Globus pallidus (tissue), 1 donor: ENCODE measurements around the gene NLRC5.
A peak's percentile ranks its signal among the peaks of the same experiment; 100 is the strongest.

ENCODE experiments used
- DNase-seq: peaks from one replicate; pipeline ENCODE4 v3.0.0-alpha.2; 2015; ENCODE audit warnings: low spot score

The NLRC5 gene, protein sequence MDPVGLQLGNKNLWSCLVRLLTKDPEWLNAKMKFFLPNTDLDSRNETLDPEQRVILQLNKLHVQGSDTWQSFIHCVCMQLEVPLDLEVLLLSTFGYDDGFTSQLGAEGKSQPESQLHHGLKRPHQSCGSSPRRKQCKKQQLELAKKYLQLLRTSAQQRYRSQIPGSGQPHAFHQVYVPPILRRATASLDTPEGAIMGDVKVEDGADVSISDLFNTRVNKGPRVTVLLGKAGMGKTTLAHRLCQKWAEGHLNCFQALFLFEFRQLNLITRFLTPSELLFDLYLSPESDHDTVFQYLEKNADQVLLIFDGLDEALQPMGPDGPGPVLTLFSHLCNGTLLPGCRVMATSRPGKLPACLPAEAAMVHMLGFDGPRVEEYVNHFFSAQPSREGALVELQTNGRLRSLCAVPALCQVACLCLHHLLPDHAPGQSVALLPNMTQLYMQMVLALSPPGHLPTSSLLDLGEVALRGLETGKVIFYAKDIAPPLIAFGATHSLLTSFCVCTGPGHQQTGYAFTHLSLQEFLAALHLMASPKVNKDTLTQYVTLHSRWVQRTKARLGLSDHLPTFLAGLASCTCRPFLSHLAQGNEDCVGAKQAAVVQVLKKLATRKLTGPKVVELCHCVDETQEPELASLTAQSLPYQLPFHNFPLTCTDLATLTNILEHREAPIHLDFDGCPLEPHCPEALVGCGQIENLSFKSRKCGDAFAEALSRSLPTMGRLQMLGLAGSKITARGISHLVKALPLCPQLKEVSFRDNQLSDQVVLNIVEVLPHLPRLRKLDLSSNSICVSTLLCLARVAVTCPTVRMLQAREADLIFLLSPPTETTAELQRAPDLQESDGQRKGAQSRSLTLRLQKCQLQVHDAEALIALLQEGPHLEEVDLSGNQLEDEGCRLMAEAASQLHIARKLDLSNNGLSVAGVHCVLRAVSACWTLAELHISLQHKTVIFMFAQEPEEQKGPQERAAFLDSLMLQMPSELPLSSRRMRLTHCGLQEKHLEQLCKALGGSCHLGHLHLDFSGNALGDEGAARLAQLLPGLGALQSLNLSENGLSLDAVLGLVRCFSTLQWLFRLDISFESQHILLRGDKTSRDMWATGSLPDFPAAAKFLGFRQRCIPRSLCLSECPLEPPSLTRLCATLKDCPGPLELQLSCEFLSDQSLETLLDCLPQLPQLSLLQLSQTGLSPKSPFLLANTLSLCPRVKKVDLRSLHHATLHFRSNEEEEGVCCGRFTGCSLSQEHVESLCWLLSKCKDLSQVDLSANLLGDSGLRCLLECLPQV (N-terminal part only)

DNA sequence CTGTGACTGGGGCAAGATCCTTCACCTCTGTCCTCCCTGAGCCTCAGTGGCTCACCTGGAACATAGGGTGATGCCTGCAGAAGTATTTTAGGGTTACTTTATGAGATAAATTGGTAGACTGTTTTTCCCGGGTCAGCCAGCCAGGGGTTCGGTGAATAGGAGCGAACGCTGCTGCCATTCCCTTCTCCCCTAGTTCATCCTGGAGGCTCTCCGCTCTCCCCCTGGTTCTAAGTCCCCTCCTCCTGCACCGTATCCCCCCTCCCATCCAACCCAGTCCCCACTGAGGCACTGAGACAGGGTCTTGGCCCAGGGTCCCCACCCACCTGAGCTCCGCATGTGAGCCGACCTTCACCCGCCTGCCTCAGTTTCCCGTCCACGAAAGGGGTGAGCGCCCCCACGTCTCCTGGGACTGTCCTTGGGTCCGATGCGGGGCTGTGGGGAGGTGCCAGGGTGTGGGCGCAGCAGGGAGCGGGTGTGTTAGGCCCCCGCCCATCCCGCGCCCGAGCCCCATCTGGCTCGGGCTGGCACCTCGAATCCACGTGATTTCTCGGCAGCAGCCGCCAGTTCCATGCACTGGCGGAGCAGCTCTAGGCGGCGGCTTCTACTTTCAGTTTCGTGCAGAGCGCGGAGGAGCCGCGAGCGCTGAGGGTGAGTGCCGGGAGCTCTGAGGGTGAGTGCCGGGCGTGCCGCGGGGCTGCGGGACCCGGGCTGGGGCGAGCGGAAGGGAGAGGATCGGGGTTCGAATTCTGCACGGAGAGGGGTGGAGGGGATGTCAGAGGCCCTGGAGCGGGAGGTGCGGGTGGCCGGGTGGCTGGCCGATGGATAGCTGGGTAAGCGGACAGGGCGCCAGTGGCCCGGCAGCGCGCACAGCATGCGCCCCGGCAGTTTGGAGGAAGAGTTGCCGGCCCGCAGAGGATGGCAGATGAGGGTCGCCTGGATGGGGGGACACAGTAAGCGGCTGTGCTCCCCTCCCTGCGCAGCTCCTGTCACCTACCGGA is at the start of gene NLRC5:
Gene NLRC5 (plus strand): TSS at position 610 of the 998 bp plus-strand sequence. CDS start 31,156 bp downstream, outside the sequence.
- DNase-seq: peak; percentile 73

DNA sequence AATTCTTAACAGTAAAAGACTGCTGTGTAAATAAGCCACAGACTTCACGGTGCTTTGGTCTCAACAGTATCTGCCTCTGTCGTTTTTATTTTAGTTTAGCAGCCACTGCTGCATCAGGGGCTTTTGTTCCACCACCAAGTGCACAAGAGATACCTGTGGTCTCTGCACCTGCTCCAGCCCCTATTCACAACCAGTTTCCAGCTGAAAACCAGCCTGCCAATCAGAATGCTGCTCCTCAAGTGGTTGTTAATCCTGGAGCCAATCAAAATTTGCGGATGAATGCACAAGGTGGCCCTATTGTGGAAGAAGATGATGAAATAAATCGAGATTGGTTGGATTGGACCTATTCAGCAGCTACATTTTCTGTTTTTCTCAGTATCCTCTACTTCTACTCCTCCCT is 49.6 kb upstream of the NLRC5 start:
- no peak for DNase-seq

DNA sequence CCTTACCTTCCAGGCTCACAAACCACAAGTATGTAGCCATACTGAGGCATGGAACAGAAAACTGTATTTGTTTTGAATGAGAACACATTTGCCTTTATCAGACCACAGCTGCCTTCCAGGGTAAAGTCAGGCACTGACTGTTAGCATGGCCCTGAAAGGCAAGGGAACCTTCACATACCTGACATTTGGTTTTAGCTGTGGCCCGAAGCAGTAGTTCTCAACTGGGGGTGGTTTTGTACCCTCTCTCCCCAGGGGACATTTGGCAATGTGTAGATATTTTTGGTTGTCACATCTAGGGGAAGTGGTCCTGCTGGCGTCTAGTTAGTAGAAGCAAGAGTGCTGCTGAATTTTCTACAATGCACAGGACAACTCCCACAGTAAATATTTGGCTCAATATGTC is 48.3 kb upstream of the NLRC5 start:
- no peak for DNase-seq

DNA sequence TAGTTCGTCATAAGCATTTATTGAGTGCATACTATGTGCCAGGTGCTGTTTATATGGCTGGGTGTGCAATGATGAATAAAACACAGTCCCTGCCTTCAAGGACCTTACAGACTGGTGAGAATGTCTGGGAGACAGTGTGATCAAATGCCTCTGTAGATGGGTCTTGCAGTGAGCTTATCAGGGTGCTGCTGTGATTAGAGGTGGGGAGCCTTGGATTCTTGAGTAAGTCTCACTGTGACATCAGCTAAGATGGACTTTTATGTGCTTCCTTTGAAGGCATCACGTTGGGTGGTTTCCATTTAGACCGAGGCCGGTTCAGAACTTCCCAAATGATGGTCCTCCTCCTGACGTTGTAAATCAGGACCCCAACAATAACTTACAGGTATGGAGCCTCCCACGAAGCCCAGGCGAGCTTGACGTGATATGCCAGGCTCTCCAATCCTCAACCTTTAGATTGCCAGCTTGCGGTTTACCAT is 47.5 kb upstream of the NLRC5 start:
- no peak for DNase-seq

DNA sequence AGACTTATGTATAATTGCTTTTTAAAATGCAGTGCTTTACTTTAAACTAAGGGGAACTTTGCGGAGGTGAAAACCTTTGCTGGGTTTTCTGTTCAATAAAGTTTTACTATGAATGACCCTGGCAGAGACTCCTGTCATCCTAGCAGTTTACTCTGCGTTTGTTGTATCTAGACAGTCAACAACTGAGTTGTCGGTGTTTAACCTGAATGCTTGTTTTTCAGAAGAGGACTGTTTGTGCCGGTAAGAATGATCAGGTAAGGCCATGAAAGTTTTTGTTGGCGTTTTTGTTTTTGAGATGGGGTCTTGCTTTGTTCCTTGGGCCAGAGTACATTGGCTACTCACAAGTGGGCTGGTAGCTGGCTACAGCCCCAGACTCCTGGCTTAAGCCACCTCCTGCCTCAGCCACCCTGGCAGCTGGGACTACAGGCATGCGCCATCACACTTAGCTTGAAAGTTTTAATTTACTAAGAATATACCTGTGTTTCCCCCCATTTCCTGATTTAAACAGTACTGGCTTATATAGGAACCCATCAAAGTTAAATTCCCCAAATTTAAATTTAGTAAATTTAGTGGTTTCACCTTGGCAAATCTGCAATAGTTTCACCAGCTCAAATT is 45.5 kb upstream of the NLRC5 start:
- no peak for DNase-seq

DNA sequence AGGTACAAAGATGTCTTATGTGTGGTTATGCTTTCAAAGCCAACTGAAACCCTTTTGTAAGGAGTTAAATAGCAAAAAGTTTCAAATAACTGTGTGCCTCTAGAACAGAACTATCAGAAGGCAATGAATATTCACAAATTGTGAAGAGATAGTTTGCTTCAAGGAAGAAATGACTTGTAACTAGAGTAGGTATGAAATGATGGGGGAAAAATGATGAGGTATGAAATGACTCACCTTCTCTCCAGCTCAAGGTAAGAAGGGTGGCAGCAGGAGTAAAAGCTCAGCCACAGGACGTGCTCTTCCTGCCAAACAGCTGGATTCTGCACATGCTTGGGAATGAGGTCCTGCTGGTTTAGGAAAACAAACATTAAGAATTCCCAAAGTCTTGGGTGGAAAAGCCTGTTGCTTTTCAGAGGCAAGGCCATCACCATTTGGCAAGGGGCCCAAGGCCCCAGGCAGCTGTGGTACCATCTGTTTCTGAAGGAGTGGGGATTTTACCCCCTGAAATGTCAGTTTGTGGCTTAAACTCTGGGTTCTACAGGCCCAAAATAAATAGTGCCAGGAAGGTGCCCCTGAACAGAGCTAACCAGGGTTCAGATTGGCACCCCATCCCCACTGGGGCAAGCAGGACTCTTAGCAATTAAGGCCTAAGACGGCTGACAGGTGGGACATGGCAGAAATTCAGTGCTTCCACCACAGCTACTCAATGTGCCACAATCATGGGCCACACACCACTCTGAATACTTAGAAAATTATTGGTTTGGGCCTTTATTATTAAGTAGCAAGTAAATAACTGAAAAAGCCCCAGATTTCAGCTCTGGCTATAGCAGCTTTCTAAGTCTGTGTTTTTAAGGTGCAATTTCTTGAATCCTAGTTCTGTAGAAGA is 44.2 kb upstream of the NLRC5 start:
- no peak for DNase-seq

DNA sequence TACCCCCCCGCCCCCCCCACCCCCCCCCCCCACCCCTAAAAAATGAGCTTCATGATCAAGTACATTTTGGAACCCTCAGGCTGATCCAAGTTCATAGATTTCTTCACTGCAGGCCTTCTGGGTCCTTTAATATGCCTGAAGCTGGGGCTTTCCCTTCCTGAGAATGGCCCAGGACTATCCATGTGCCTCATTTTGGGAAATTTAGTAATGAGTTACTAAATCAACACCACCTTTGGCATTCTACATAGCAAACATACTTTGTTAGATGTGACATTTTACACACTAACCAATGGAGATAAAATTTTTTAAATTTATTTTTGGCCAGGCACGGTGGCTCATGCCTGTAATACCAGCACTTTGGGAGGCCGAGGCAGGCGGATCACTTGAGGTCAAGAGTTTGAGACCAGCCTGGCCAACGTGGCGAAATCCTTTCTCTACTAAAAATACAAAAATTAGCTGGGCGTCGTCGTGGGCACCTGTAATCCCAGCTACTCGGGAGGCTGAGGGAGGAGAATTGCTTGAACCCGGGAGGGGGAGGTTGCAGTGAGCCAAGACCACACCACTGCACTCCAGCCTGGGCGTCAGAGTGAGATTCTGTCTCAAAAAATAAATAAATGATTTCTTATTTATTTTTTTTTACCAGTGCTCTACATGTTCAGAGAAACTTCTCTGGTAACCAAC is 43.4 kb upstream of the NLRC5 start:
- no peak for DNase-seq

DNA sequence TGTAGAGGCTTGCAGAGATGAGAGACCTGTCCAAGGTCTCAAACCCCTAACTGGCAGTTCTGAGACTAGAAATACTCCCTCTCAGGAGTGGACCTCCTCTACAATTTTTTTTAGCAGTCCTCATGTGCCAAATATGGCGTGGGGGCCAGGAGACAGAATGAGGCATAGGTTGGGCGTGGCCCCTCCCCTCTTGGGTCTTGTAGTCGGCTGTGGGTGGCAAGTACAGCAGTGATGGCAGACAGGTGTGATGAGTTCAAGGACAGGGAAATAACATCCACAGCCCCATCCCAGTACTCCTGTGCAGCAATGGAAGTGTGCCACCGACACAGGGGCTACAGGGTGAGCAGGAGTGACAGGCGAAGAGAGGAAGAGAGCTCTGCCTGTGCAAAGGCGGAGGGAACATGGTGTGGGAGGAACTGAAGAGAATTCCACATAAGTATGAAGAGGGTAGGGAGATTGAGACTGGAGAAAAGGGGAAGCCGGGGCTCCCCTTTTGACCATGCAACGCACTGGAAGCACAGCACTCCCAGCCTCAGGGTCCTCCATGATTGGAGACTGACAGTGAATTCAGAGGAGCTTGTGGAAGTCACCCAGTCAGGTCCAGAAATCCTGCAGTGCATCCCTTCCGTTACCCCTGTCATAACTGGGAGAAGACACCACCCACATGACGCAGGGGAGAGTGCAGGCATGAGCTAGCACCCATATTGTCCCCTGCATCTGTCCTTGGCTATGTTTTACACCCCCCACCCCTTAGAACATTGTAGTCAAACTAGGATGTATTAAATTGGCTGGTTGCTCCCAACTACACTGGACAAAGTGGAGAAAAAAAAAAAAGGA is 42.4 kb upstream of the NLRC5 start:
- DNase-seq: no peak

DNA sequence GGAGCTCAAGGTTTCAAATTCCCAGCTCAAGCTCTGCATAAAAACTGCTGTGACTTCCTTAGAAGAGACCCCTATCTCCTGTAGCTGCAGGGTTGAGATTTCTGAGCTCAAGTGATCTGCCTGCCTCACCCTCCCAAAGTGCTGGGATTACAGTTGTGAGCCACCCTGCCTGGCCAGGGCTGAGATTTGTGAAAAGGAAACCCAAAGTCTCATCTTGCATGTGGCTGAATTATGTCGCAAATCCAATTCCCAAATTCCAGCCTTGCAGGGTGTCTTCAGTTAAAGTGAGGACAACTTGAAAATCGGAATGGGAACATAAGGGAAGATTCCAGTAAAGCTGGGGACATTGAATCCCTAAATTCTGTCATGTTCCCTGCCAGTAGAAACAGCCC is 41.8 kb upstream of the NLRC5 start:
- no peak for DNase-seq

DNA sequence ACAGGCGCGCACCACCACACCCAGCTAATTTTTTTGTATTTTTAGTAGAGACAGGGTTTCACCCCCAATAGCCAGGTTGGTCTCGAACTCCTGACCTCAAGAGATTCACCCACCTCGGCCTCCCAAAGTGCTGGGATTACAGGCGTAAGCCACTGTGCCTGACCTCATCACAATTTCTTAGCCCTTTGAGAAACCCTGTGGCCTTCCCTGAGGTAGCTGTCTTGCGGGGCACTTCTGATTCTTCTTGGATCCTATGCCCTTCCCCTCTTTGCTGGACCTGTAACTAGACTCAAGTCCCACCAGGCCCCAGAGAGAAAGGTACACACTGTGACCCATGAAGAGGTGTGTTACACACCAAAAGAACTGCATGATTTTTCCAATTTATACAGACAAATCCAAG is 41.1 kb upstream of the NLRC5 start:
- DNase-seq: no peak

DNA sequence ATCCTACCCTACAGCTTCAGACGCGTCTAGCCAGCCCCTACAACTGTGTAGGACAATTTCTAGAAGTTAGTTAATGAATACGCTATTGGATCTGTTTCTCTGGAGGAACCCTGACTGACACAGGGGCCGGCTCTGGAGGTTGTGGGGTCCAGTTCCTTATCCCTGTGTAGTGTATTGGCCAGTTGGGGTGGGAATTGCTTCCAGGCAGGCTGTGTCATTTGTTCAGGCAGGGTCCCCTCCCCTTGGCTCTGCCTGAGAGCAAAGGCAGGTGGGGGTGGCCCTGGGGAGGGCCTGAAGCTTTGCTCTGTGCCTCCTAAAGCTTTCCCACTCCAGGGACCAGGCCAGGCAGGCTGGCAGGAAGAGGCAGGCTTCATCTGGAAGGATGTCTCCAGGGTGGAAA is 39.3 kb upstream of the NLRC5 start:
- DNase-seq: no peak

DNA sequence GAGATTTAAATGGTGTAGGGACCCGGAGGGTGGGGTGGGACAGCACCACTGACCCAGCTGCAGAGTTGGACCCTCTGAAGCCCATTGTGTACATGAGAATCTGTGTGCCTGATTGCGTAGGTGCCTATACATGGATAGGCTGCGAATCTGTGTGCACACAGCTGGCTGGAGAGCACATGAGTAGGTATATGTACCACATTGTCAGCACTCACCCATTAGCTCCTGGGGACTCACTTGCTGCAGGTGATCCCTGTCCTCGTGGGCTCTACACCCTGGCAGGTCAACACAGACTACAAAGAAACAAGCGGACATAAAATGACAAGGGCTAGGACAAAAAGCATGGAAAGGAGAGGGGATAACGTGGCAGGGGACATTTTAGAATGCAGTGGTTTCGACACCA is 38.9 kb upstream of the NLRC5 start:
- DNase-seq: no peak

DNA sequence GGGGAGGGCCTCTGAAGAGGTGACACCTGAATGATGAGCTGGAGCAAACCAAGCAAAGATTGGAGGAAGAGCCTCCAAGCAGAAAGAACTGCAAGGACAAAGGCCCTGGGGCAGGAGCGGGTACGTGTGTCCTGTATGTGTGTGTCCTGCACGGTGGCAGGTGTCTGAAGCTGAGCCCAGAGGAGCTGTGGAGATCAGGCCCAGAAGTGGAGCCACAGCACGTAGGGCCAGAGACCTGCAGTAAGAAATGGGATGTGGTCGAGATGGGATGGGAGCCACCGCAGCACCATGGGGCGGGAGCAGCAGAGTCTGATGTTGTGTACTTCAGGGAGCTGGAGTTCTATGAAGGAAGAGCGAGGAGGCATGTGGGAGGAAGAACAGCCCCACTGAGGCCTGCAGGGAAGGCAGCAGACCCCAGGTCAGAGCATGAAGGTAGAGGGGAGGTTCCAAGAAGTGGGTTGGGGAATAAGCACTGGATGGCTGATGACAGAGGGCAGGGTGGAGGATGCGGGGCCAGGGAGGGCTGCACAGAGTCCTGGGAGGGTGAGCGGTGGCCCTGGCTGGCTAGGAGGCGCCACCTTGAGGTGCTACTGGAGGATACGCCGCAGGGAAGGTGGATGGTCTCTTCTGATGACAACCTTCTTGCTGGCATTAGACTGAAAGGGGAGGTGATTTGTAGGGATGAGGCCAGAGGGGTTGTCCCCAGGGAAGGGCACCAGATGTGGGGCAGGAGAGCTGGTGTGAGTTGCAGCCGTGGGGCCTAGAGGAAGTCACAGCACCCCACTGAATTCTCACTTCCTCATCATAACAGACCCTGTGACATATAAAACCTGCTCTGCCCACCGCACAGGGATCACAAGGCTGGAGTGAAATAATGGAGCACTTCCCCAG is 38.2 kb upstream of the NLRC5 start:
- DNase-seq: peak; percentile 48

DNA sequence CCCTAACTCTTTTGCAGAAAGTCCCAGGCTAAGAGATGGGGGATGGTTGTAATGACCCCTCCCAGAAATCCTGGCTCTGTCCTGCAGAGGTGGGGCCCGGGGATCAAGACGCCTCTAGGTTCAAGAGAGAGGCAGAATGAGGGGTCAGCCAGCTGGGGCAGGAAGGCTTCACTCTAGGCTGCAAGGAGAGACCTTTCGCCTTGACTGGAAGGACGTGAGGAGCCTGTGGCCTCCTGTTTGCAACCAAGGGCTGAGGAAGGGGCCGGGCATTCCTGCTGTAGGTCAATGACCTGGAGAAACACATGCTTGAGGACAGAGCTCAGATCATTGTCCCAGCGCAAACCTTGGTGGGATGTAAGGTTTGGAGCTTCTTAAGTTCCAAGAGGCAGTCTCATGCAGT is 36.4 kb upstream of the NLRC5 start:
- no peak for DNase-seq

DNA sequence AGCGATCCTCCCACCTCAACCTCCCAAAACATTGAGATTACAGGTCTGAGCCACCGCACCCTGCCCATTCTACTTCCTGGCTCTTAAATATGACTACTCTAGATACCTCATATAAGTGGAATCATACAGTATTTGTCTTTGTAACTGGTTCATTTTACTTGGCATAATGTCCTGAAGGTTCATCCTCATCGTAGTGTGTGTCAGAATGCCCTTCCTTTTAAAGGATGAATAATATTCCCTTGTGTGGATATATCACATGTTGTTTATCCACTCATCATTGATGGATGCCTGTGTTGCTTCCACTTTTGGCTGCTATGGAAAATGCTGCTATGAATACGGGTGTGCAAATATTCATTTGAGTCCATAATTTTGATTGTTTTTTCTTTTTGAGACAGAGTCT is 33.3 kb upstream of the NLRC5 start:
- DNase-seq: no peak

DNA sequence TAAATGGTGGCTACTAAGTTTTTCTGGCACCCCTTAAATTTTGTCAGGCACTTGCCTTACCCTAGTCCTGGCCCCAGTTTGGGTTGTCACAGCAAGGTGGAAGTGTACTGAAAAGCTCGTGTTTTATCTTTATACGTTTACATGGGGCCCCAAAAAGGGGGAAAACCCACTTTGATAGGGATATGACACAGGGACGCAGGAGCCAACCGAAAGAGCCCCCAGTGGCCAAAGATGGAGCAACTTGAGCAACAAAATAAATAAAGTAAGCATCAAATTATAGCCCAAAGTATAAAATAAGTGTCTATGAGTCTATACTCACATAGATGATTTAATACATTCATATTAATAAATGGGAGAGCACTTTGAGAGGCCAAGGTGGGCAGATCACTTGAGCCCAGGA is 32.6 kb upstream of the NLRC5 start:
- DNase-seq: no peak
